Upper lobe of left lung (tissue), 4 donors: ENCODE measurements around the gene NBEAL1.

Experiments used
- CTCF ChIP-seq, 6 experiments: fragments of 450-650 bp in 4 of 6; fragments of 200-600 bp in 2 of 6; sonication (generic) in 2 of 6; IDR thresholded peaks; one replicate each; pipeline ENCODE4 v1.5.1; 2016 to 2019; ENCODE audit warnings: antibody characterized with exemption in 6 of 6
- EP300 ChIP-seq, 4 donors: sonication (generic); formaldehyde crosslinking; IDR thresholded peaks; one replicate each; pipeline ENCODE4 v1.5.1; 2017; ENCODE audit warnings: antibody characterized with exemption in 4 of 4, control low read depth in 2 of 4
- POLR2A ChIP-seq, 4 donors: fragments of 450-650 bp; IDR thresholded peaks; one replicate each; pipeline ENCODE4 v1.5.1; 2016 to 2017; ENCODE audit warnings: antibody characterized with exemption in 4 of 4, mild to moderate bottlenecking in 2 of 4
- POLR2AphosphoS5 ChIP-seq, 2 donors: sonication (generic); formaldehyde crosslinking; IDR thresholded peaks; one replicate each; pipeline ENCODE4 v1.5.1; 2017; ENCODE audit warnings: antibody characterized with exemption in 2 of 2

DNA sequence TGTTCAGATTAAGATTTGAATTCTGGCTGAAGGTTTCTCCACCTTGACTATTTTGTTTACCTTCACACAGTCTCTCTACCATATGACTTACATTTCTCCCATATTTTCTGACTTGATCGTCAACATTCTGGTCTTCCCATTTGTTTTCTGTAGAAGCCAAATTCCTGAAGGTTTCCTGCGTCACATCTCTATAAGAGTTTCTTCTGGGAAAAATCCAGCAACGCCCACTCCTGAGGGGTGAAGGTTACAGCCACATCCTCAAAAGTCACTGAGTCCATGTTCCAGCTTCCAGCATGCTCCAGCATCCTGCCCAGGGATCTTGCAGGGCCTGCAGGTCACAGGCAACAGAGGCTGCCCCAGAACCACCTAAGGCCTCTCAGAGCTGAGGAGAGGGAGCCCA is 47.5 kb downstream of the NBEAL1 start:
- TF ChIP-seq CTCF (IDR thresholded peaks at IDR 0.05) (no peak), EP300 (IDR thresholded peaks at IDR 0.05) (no peak), POLR2AphosphoS5 (IDR thresholded peaks at IDR 0.05) (no peak), POLR2A (IDR thresholded peaks at IDR 0.05) (no peak)
